ENCODE results near the gene FRMD4A. TPM values are rescaled to one million over a fixed set of nuclear protein-coding genes. Genes with fewer than 3 reads are reported as not detected.
"Not testable (repeated sequence)": the region's sequence is repeated elsewhere in the genome, so short reads cannot be mapped to it uniquely, and the experiment has no call there.

FRMD4A gene
- total and polyA plus RNA-seq, 2 experiments from 2014 or later, result 11.9 to 17.5 TPM

- Histone ChIP-seq H3K79me2 (ENCODE audit: insufficient read depth) (peaks cover 92% of the 10 kb centered on the region), H3K9me2 (ENCODE audit: insufficient read depth) (no peaks in the 10 kb centered on the region), H3K4me1 (ENCODE audit: insufficient read depth) (no peaks in the 10 kb centered on the region), H3K27ac (no peak overlapping the region), H3F3A (ENCODE audit: insufficient read depth) (no peaks in the 10 kb centered on the region), H3K4me3 (no peak overlapping the region), H2AFZ (no peak overlapping the region), H3K9ac (no peak overlapping the region), H3K4me2 (ENCODE audit: unreplicated experiment) (no peak overlapping the region), H3K9me3 (ENCODE audit: low read depth) (no peaks in the 10 kb centered on the region), H3K36me3 (ENCODE audit: low read depth) (no peaks in the 10 kb centered on the region), H3K27me3 (replicated peaks; ENCODE audit: insufficient read depth) (no peaks in the 10 kb centered on the region), H4K20me1 (ENCODE audit: insufficient read depth) (no peaks in the 10 kb centered on the region)
- TF ChIP-seq EZH2 (IDR thresholded peaks at IDR 0.05; ENCODE audit: insufficient read depth, poor library complexity, severe bottlenecking) (no peak), EZH2phosphoT487 (IDR thresholded peaks at IDR 0.05; ENCODE audit: insufficient read depth, low read depth) (no peak)
- DNase-seq, result no peak
- in situ Hi-C loops (cut with MboI), result no loop called here
- 92 to 93% methylated on average over 5 of the region's 5 CpGs for WGBS, 2 experiments (ENCODE audit: low coverage in 1 of 2, low lambda C conversion rate in 2 of 2, missing lambda C conversion rate in 2 of 2)
These were observed 500.9 kb downstream of the FRMD4A start for GRCh38 chr10:13829790-13830189.

DNA sequence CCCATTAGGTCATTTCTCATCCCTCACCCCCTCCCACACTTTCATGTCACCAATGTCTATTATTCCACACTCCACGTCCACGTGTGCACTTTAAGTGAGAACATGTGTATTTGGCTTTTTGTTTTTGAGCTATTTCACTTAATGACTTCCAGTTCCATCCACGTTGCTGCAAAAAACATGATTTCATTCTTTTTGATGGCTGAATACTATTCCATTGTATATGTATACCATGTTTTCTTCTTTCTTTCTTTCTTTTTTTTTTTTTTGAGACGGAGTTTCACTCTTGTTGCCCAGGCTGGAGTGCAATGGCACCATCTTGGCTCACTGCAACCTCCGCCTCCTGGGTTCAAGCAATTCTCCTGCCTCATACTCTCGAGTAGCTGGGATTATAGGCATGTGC, 502.4 kb downstream of the FRMD4A start:
- H2AFZ ChIP-seq; H3K36me3 ChIP-seq (ENCODE audit: low read depth); H3K4me2 ChIP-seq (ENCODE audit: unreplicated experiment); H3K27ac ChIP-seq; H3K4me1 ChIP-seq (ENCODE audit: insufficient read depth); H3K9me2 ChIP-seq (ENCODE audit: insufficient read depth); H4K20me1 ChIP-seq (ENCODE audit: insufficient read depth); H3K27me3 ChIP-seq (replicated peaks; ENCODE audit: insufficient read depth); H3F3A ChIP-seq (ENCODE audit: insufficient read depth); H3K9me3 ChIP-seq (ENCODE audit: low read depth); in situ Hi-C loops (cut with MboI); DNase-seq; H3K9ac ChIP-seq; H3K4me3 ChIP-seq: not testable (repeated sequence)
- peaks cover 87% of the 10 kb centered on the region for H3K79me2 ChIP-seq (ENCODE audit: insufficient read depth)
- 84 to 89% methylated on average over 6 of the region's 6 CpGs for WGBS, 2 experiments (ENCODE audit: low coverage in 1 of 2, low lambda C conversion rate in 2 of 2, missing lambda C conversion rate in 2 of 2)

GRCh38 chr10:13827076-13827797, 503.5 kb downstream of the FRMD4A start:
- Histone ChIP-seq H3K4me2 (ENCODE audit: unreplicated experiment) (no peak overlapping the region), H3K4me3 (no peak overlapping the region), H3K9ac (no peak overlapping the region), H3K27me3 (replicated peaks; ENCODE audit: insufficient read depth) (no peaks in the 10 kb centered on the region), H4K20me1 (ENCODE audit: insufficient read depth) (no peaks in the 10 kb centered on the region), H3F3A (ENCODE audit: insufficient read depth) (no peaks in the 10 kb centered on the region), H3K79me2 (ENCODE audit: insufficient read depth) (peaks cover 87% of the 10 kb centered on the region), H3K9me2 (ENCODE audit: insufficient read depth) (no peaks in the 10 kb centered on the region), H3K36me3 (ENCODE audit: low read depth) (no peaks in the 10 kb centered on the region), H3K9me3 (ENCODE audit: low read depth) (no peaks in the 10 kb centered on the region), H2AFZ (no peak overlapping the region), H3K4me1 (ENCODE audit: insufficient read depth) (no peaks in the 10 kb centered on the region), H3K27ac (no peak overlapping the region)
- 85 to 91% methylated on average over 18 of the region's 18 CpGs for WGBS, 2 experiments (ENCODE audit: low coverage in 1 of 2, low lambda C conversion rate in 2 of 2, missing lambda C conversion rate in 2 of 2)
- TF ChIP-seq EZH2 (IDR thresholded peaks at IDR 0.05; ENCODE audit: insufficient read depth, poor library complexity, severe bottlenecking), result no peak
- no peak for TF ChIP-seq EZH2phosphoT487 (IDR thresholded peaks at IDR 0.05; ENCODE audit: insufficient read depth, low read depth)
- in situ Hi-C loops (cut with MboI), result no loop called here
- DNase-seq, result no peak

DNA sequence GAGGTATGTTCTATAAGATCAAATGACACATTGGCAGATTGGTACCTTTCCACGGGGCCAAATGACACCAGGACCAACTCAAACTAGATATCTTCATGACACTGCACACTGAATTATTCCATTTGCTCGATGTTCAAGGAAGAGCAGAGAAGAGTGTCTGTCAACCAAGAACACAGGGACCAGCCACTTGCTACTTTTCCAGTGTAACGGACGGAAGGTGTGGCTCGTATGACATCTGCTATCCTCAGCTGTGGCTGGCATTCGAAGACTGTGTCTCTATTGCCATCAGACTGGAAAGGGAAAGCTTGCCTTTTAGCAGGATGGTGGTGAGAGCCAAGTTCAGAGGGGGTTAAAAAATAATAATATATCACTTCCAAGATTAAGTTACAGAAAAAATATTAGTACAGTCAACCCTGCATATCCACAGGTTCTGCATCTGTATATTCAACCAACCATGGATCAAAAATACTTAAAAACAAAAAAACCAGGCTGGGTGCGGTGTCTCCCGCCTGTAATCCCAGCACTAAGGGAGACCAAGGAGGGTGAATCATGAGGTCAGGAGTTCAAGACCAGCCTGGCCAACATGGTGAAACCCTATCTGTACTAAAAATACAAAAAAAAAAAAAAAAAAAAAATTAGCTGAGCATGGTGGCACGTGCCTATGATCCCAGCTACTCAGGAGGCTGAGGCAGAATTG, 506.9 kb downstream of the FRMD4A start:
- no peak overlapping the region for H3K4me3 ChIP-seq
- no peak overlapping the region for H2AFZ ChIP-seq
- H3K4me2 ChIP-seq (ENCODE audit: unreplicated experiment), result no peak overlapping the region
- H3K79me2 ChIP-seq (ENCODE audit: insufficient read depth), result peaks cover 90% of the 10 kb centered on the region
- TF ChIP-seq EZH2 (IDR thresholded peaks at IDR 0.05; ENCODE audit: insufficient read depth, poor library complexity, severe bottlenecking), result no peak
- no peak for TF ChIP-seq EZH2phosphoT487 (IDR thresholded peaks at IDR 0.05; ENCODE audit: insufficient read depth, low read depth)
- no peaks in the 10 kb centered on the region for H3K9me2 ChIP-seq (ENCODE audit: insufficient read depth)
- no peaks in the 10 kb centered on the region for H3K36me3 ChIP-seq (ENCODE audit: low read depth)
- no peaks in the 10 kb centered on the region for H4K20me1 ChIP-seq (ENCODE audit: insufficient read depth)
- no peaks in the 10 kb centered on the region for H3K4me1 ChIP-seq (ENCODE audit: insufficient read depth)
- no peaks in the 10 kb centered on the region for H3K27me3 ChIP-seq (replicated peaks; ENCODE audit: insufficient read depth)
- H3K9ac ChIP-seq, result no peak overlapping the region
- 95% methylated on average over 9 of the region's 9 CpGs for WGBS, 2 experiments (ENCODE audit: low coverage in 1 of 2, low lambda C conversion rate in 2 of 2, missing lambda C conversion rate in 2 of 2)
- in situ Hi-C loops (cut with MboI), result no loop called here
- DNase-seq, result no peak
- no peaks in the 10 kb centered on the region for H3F3A ChIP-seq (ENCODE audit: insufficient read depth)
- H3K9me3 ChIP-seq (ENCODE audit: low read depth), result no peaks in the 10 kb centered on the region
- H3K27ac ChIP-seq, result no peak overlapping the region
